Measurements from ENCODE around the gene NACC1. TPM values are rescaled to one million over a fixed set of nuclear protein-coding genes. Genes with fewer than 3 reads are reported as not detected.
A peak's percentile ranks its signal among the peaks of the same experiment; 100 is the strongest.
"Not testable (repeated sequence)": the region's sequence is repeated elsewhere in the genome, so short reads cannot be mapped to it uniquely, and the experiment has no call there.

NACC1 gene
- total RNA-seq, 2 donors from 2014 or later, result 23.1 to 26.4 TPM

DNA sequence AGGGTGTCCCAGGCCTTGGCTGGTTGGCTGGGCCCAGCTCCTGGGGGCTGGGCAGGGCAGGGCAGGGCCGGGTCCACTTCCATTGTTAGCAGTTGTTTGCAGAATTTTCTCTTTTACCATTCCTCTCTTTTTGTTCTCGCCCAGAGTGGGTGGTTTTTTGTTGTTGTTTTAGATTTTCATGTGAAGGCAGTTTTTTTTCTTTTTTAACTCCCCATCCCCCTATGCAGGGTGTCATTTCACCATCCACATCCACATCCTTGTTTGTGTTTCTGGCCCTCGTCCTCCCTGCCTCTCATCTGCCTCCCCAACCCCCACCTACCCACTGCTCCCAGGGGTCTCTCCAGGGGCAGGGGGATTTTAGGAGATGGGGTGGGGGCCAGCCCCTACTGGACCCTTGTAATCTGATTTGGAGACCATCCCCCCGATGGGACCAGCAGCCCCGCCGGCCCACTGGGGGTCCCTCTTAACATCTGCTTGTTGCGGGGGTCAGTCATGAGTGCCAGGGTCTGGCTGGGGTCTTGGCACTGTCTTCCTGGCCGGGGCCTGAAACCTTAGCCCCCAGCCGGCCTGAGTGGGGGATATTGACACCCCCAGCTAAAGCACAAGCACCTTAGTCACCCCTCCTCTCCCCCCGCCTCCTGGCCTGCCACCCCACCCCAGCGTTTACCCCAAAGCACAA lies 21.7 kb downstream of the NACC1 start:
- H3K36me3 Mint-ChIP-seq (ENCODE audit: low read depth), result peaks cover 2% of the 10 kb centered on the region

DNA sequence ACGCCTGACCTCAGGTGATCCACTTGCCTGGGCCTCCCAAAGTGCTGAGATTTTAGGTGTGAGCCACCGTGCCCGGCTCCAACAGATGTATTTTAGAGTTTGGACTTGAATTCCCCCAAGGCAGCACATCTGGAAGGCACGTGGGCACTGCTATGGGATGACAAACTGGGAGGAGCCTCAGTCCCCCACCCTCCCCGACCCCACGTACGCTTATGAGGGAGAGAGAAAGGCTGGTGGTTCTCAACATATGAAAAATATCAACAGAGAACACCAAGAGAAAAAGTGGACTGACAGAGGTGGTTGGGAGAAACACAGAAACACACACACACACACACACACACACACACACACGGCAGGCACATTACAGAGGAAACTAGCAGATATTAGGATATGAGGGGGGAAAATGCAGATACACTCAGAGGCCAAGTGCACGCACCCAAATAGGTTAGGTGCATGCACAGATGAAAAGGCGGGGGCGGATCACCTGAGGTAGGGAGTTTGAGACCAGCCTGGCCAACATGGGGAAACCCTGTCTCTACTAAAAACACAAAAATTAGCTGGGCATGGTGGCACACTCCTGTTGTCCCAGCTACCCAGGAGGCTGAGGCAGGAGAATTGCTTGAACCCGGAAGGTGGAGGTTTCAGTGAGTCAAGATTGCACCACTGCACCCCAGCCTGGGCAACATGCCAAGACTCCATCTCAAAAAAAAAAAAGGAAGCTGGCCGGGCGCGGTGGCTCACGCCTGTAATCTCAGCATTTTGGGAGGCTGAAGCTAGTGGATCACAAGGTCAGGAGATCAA lies 28.9 kb downstream of the NACC1 start:
- Mint-ChIP-seq H3K4me3 (no peak overlapping the region), H3K27ac (no peak overlapping the region), H3K27me3 (no peaks in the 10 kb centered on the region), H3K4me1 (peaks cover 26% of the 10 kb centered on the region), H3K36me3 (ENCODE audit: low read depth) (no peaks in the 10 kb centered on the region)
- ATAC-seq (no peak), DNase-seq (no peak)
- no peaks in the 10 kb centered on the region for H3K9me3 ChIP-seq (ENCODE audit: control insufficient read depth, low read length, poor library complexity, severe bottlenecking)

More for the DNA sequence above, 21.7 kb downstream of the NACC1 start:
- DNase-seq, result no peak
- ATAC-seq, result no peak
- Mint-ChIP-seq H3K27ac (no peak overlapping the region), H3K27me3 (no peaks in the 10 kb centered on the region), H3K4me3 (no peak overlapping the region), H3K4me1 (peaks cover 4% of the 10 kb centered on the region)
- no peaks in the 10 kb centered on the region for H3K9me3 ChIP-seq (ENCODE audit: control insufficient read depth, low read length, poor library complexity, severe bottlenecking)

DNA sequence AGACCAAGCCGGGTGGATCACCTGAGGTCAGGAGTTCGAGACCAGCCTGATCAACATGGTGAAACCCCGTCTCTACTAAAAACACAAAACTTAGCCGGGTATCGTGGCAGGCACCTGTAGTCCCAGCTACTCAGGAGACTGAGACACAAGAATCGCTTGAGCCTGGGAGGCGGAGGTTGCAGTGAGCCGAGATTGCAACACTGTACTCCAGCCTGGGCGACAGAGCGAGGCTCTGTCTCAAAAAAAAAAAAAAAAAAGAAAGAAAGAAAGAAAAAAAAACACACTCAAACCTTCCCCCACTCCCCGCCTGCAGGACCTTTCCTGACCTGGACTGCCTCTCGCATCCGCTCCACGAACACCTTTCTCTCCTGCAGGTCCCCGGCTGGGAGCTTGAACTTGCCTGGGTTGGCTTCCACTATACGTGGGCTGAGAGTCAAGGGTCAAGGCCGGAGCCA lies 31.1 kb downstream of the NACC1 start:
- H3K27me3 Mint-ChIP-seq; H3K36me3 Mint-ChIP-seq (ENCODE audit: low read depth); H3K9me3 ChIP-seq (ENCODE audit: control insufficient read depth, low read length, poor library complexity, severe bottlenecking); ATAC-seq; DNase-seq: not testable (repeated sequence)
- H3K27ac Mint-ChIP-seq, result peak overlapping the region; percentile 97
- H3K4me1 Mint-ChIP-seq, result peaks cover 36% of the 10 kb centered on the region
- H3K4me3 Mint-ChIP-seq, result peak overlapping the region; percentile 93

DNA sequence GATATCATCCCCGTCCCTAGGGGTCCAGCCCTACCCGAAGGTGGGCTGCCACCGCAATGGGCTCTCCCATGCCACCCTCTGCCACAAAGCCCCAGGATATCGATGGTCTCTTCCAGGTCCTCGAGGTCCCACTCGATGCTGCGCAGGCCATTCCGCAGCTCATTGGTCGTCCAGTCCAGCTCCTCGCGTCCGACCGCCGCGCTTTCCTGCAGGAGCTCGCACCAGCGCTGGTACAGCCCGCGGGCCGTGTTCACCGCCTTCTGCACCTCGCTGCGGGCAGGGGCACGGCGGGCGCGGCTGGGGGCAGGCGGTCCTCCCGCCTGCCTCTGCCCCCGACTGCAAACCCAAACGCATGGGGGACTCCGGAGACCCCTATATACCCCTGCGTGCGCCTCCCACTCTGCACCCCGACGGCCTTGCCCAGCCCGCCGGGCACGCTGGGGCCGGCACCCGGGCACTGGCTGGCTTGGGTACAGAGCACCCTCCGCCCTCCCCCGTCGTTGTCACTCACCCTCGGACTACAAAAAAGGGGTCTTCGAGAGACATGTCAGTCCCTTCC lies 31.6 kb downstream of the NACC1 start:
- peak overlapping the region; percentile 97 for H3K27ac Mint-ChIP-seq
- peak; percentile 1 for ATAC-seq
- no peaks in the 10 kb centered on the region for H3K27me3 Mint-ChIP-seq
- peaks cover 8% of the 10 kb centered on the region for H3K36me3 Mint-ChIP-seq (ENCODE audit: low read depth)
- H3K4me1 Mint-ChIP-seq, result peaks cover 40% of the 10 kb centered on the region
- H3K9me3 ChIP-seq (ENCODE audit: control insufficient read depth, low read length, poor library complexity, severe bottlenecking), result peaks cover 4% of the 10 kb centered on the region
- DNase-seq, result no peak
- peak overlapping the region; percentile 93 for H3K4me3 Mint-ChIP-seq

DNA sequence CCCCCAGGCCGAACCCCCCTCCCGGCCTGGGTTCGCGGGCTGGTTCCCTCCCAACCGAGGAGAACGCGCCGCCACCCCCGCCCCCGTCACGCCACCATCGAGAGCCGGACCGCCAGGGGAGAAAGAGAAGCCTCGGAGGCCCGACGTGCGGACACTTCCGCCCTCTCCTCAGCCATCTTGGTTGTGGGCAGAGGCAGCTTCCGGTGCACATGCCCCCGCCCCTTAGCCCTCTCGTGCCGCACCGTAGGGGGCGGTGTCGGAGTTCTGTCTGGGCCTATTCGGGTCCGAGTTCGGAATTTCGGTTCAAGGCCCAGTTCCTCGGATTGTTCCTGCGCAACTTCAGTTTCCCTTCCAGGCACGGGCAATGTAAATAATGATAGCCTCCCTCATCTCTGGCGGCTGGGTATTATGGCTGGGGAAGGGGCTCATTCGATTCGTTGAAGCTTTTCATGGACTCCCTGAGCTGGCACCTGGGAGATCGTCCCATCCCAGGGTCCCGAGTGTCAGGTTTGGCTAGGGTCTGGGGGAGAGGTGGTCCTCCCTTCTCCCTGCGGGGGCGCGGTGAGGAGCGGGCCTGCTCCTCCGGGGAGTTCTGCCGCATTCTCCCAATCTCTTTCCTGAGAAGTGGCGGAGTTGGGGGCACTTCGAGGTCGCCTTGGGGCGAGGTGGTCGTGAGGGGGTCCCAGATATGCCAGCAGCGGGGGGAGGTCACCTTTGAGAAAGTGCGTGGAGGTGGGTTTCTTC lies 32.3 kb downstream of the NACC1 start, which contains the start of the genes IER2 and STX10:
TSS of gene IER2 (plus strand) at position 225 of the 744 bp plus-strand sequence. CDS start 2,776 bp downstream, outside the sequence.
TSS of gene STX10 (minus strand) at position 189 of the 744 bp plus-strand sequence. CDS start 202 bp downstream, outside the sequence.
- Mint-ChIP-seq H3K4me3 (peak within 1 kb of the TSS; percentile 93), H3K27me3 (no peaks in the 10 kb centered on the region), H3K36me3 (ENCODE audit: low read depth) (peaks cover 8% of the 10 kb centered on the region), H3K4me1 (peaks cover 40% of the 10 kb centered on the region), H3K27ac (peak within 1 kb of the TSS; percentile 97)
- ATAC-seq (peak; percentile 64), DNase-seq (peak; percentile 85 to 88 (median 88))
- H3K9me3 ChIP-seq (ENCODE audit: control insufficient read depth, low read length, poor library complexity, severe bottlenecking), result peaks cover 4% of the 10 kb centered on the region

DNA sequence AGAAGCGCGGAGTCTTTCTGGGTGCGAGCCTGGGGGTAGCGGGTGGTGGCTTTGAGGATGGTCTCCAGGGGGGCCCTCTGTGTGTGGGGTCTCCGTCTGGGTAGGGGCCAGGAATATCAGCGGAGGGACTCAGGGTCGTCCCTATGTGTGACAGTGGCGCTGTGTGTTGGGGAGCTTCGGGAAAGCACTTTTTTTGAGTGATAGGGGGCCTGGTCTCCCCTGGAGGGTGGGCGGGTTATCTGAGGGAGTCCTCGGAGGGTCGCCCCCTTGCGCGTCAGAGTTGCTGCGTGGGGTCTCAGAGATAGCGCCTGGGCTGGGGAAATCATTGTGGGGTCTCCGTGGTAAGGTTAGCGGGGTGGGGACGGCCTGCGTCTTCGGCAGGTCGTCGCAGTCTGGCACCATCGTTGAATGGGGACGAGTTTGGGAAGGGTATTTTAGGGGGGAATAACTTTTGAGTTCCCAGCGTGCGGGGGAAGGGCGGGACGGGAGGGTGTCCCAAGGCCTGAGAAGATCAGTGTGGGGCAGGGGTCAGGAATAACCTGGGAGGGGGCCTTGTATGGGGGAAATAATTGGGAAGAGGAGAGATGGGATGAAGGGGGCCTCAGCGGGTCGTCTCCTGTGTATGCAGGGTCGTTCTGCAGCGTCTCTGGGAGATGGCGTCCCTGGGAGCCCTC lies 33.0 kb downstream of the NACC1 start:
- no peaks in the 10 kb centered on the region for H3K27me3 Mint-ChIP-seq
- peak; percentile 7 for ATAC-seq
- H3K4me1 Mint-ChIP-seq, result peaks cover 42% of the 10 kb centered on the region
- H3K9me3 ChIP-seq (ENCODE audit: control insufficient read depth, low read length, poor library complexity, severe bottlenecking), result peaks cover 4% of the 10 kb centered on the region
- peak overlapping the region; percentile 97 for H3K27ac Mint-ChIP-seq
- peaks cover 8% of the 10 kb centered on the region for H3K36me3 Mint-ChIP-seq (ENCODE audit: low read depth)
- H3K4me3 Mint-ChIP-seq, result peak overlapping the region; percentile 93
- no peak for DNase-seq

DNA sequence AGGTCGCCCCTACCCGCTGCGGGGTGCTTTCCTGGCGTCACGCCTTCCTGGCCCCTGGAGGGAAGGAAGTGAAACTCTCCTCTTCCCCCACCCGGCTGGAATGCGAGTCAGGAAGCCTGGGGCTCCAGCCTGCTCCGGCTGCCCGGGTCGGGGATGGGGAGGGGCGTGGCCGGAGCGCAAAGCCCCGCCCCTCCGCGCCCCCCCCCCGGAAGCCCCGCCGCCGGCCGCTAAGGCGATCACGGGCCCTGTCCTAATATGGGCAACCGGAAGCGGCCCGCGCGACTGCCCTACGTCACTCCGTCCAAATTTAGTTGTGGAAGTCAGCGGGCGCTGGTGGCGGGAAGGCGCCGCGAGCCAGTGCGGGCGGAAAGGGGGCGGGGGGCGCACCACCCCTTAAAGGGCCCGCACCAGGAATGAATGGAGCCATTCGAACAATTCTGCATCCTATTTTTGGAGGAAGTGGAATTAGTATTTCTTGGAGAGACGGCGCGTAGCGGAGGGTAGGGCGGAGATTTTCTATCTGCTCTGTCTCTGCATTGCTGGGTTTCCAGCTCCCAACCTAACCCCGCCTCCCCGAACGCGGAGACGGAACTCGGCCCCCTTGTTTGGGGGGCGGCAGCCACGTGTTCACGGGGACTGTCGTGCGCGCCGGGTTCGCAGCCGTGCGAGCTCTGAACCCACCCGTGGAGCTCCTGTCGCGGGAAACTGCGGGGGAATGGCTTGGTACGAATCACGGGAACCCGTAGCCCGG lies 33.7 kb downstream of the NACC1 start:
- no peaks in the 10 kb centered on the region for H3K27me3 Mint-ChIP-seq
- H3K36me3 Mint-ChIP-seq (ENCODE audit: low read depth), result peaks cover 8% of the 10 kb centered on the region

DNA sequence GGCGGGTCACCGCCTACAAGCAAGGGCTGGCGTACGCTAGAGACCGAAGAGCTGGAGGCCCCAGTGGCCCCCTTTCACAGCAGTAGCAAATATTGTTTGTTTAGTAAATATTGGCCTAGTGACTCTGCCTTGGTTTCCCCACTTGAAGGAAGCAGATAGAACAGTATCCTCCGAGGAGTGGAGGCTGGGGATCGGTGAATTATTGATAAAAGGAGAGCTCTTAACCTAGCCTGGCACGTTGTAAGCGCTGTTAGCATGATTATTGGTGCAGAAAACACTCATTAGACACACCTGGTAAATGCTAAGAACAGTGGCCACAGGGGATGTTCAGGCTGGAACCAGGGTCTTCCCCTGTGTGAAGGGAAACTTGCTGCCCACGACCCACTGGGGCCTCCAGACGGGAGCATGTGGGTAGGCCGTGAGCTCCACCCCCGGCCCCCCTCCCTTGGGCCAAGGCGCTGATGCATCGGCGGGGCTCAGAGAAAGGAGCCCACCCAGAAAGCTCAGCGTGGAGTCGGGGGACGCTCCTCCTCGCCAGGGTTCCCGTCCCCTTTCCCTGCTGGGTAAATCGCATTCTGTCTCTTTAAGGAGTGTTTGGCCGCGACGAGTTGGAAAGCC lies 34.4 kb downstream of the NACC1 start:
- Mint-ChIP-seq H3K4me3 (peak overlapping the region; percentile 93), H3K27me3 (no peaks in the 10 kb centered on the region), H3K27ac (peak overlapping the region; percentile 97), H3K4me1 (peaks cover 54% of the 10 kb centered on the region), H3K36me3 (ENCODE audit: low read depth) (peaks cover 8% of the 10 kb centered on the region)
- ATAC-seq, result peak; percentile 9
- peaks cover 4% of the 10 kb centered on the region for H3K9me3 ChIP-seq (ENCODE audit: control insufficient read depth, low read length, poor library complexity, severe bottlenecking)
- DNase-seq, result no peak

More for the DNA sequence above, 33.7 kb downstream of the NACC1 start:
- peak; percentile 58 for ATAC-seq
- peaks cover 50% of the 10 kb centered on the region for H3K4me1 Mint-ChIP-seq
- peak overlapping the region; percentile 97 for H3K27ac Mint-ChIP-seq
- DNase-seq, result peak; percentile 90 to 93 (median 92)
- peaks cover 4% of the 10 kb centered on the region for H3K9me3 ChIP-seq (ENCODE audit: control insufficient read depth, low read length, poor library complexity, severe bottlenecking)
- H3K4me3 Mint-ChIP-seq, result peak overlapping the region; percentile 93

DNA sequence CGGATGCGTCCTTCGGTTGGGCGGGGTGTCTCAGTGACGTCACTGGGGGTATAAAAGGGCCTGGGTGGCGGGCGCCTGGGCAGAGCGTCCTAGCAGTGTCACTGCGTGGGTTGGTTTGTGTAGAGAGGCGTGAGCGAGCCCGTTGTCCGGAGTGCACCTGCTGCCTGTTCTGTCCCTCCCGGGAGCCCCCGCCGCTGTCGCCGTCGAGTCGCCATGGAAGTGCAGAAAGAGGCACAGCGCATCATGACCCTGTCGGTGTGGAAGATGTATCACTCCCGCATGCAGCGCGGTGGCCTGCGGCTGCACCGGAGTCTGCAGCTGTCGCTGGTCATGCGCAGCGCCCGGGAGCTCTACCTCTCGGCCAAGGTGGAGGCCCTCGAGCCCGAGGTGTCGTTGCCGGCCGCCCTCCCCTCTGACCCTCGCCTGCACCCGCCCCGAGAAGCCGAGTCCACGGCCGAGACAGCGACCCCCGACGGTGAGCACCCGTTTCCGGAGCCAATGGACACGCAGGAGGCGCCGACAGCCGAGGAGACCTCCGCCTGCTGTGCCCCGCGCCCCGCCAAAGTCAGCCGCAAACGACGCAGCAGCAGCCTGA lies 35.0 kb downstream of the NACC1 start:
- peaks cover 4% of the 10 kb centered on the region for H3K9me3 ChIP-seq (ENCODE audit: control insufficient read depth, low read length, poor library complexity, severe bottlenecking)
- DNase-seq (peak; percentile 88 to 98 (median 93)), ATAC-seq (peak; percentile 32)
- H3K36me3 Mint-ChIP-seq (ENCODE audit: low read depth), result peaks cover 8% of the 10 kb centered on the region
- no peaks in the 10 kb centered on the region for H3K27me3 Mint-ChIP-seq
- H3K4me1 Mint-ChIP-seq, result peaks cover 58% of the 10 kb centered on the region
- peak overlapping the region; percentile 97 for H3K27ac Mint-ChIP-seq
- H3K4me3 Mint-ChIP-seq, result peak overlapping the region; percentile 93

DNA sequence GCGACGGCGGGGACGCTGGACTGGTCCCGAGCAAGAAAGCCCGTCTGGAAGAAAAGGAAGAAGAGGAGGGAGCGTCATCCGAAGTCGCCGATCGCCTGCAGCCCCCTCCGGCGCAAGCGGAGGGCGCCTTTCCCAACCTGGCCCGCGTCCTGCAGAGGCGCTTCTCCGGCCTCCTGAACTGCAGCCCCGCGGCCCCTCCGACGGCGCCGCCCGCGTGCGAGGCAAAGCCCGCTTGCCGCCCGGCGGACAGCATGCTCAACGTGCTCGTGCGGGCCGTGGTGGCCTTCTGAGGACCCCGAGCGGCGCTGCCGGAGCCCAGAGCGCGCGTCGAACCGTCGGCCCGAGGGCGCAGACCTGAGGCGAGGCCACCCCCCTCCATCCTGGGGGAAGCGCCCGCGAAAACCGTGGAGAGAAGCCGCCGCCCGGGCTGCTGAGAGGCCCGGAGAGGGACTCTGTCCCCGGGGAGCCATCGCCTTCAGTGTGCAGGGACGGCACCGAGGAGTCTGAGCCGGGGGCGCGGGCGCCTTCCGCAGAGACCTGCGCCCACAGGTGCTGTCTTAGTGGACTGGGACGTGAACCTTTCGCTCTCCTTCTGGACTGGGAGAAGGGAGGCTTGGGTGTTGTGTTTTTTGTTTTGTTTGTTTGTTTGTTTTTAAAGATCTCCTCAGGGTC lies 35.6 kb downstream of the NACC1 start:
- Mint-ChIP-seq H3K27me3 (no peaks in the 10 kb centered on the region), H3K27ac (peak overlapping the region; percentile 97), H3K4me1 (peaks cover 60% of the 10 kb centered on the region), H3K36me3 (ENCODE audit: low read depth) (peaks cover 8% of the 10 kb centered on the region), H3K4me3 (peak overlapping the region; percentile 93)
- DNase-seq, result peak in 1 of 3 donors; percentile 17
- no peak for ATAC-seq
- peaks cover 4% of the 10 kb centered on the region for H3K9me3 ChIP-seq (ENCODE audit: control insufficient read depth, low read length, poor library complexity, severe bottlenecking)

Data from T-helper 17 cell (primary cell).